Smooth muscle cell (in vitro differentiated cells): Measurements from ENCODE around the gene KYAT1. TPM values are rescaled to one million over a fixed set of nuclear protein-coding genes. Genes with fewer than 3 reads are reported as not detected.

Experiments
- DNase-seq: peaks from one replicate; lab custom pipeline; 2025; ENCODE audit not compliant: unreplicated experiment; lab: John Stamatoyannopoulos, UW
- H2AFZ ChIP-seq: fragments of 200-600 bp; sonication (generic); 2 replicates; pipeline ENCODE4 v1.6.0; 2016; ENCODE audit warnings: antibody characterized with exemption, low read depth, mild to moderate bottlenecking
- H3F3A ChIP-seq: fragments of 200-600 bp; sonication (generic); 2 replicates; pipeline ENCODE4 v1.6.0; 2017; ENCODE audit warnings: antibody characterized with exemption, low read depth
- H3K27ac ChIP-seq: fragments of 200-600 bp; sonication (generic); 2 replicates; pipeline ENCODE4 v1.5.1; 2016; ENCODE audit warnings: low read depth, mild to moderate bottlenecking
- H3K27me3 ChIP-seq: fragments of 200-600 bp; sonication (generic); 2 replicates; pipeline ENCODE4 v1.6.1; 2016; ENCODE audit warnings: low read depth, mild to moderate bottlenecking
- H3K36me3 ChIP-seq: fragments of 200-600 bp; sonication (generic); 2 replicates; pipeline ENCODE4 v1.5.1; 2016; ENCODE audit warnings: low read depth
- H3K4me1 ChIP-seq: fragments of 200-600 bp; sonication (generic); 2 replicates; pipeline ENCODE4 v1.5.1; 2016; ENCODE audit warnings: low read depth
- H3K4me2 ChIP-seq: fragments of 200-600 bp; sonication (generic); 2 replicates; pipeline ENCODE4 v1.6.0; 2016; ENCODE audit warnings: mild to moderate bottlenecking
- H3K4me3 ChIP-seq: fragments of 200-600 bp; sonication (generic); 2 replicates; pipeline ENCODE4 v1.5.1; 2016; ENCODE audit warnings: mild to moderate bottlenecking
- H3K79me2 ChIP-seq: fragments of 200-600 bp; sonication (generic); 2 replicates; pipeline ENCODE4 v1.6.0; 2016; ENCODE audit warnings: low read depth, mild to moderate bottlenecking
- H3K9ac ChIP-seq: fragments of 200-600 bp; sonication (generic); 2 replicates; pipeline ENCODE4 v1.6.0; 2016; ENCODE audit warnings: low read depth
- H3K9me3 ChIP-seq: fragments of 200-600 bp; sonication (generic); replicated peaks from 2 replicates; pipeline ENCODE4 v1.5.1; 2016; ENCODE audit warnings: low read depth
- H4K20me1 ChIP-seq: fragments of 200-600 bp; sonication (generic); 2 replicates; pipeline ENCODE4 v1.6.0; 2016; ENCODE audit warnings: low read depth
- WGBS: methylation state at CpG from one replicate; pipeline ENCODE4 v1.1.7; 2016; ENCODE audit warnings: low lambda C conversion rate; 5-methylcytosine and 5-hydroxymethylcytosine counted together
- polyA plus RNA-seq: library from polyadenylated mRNA; unstranded; fragments of >200 nt; fragmentation: Nextera tagmentation; extraction: Ambion mirVana; gene quantifications from 2 replicates; pipeline ENCODE4 v1.2.1, GENCODE V29; 2016
- total RNA-seq: library from RNA; depleted of rRNA; stranded (reverse); fragments of >200 nt; gene quantifications from 2 replicates; pipeline ENCODE4 v1.2.3, GENCODE V29; 2014
- TF ChIP-seq, protein P1 (sequence below): fragments of 200-600 bp; sonication (generic); IDR thresholded peaks from 2 replicates; pipeline ENCODE4 v1.5.1; 2017; ENCODE audit warnings: borderline replicate concordance, mild to moderate bottlenecking, antibody characterized with exemption; ENCODE audit not compliant: insufficient read depth, poor library complexity, severe bottlenecking

The KYAT1 gene
- total and polyA plus RNA-seq, 2 experiments from 2014 or later = 3.1 to 7.7 TPM

DNA sequence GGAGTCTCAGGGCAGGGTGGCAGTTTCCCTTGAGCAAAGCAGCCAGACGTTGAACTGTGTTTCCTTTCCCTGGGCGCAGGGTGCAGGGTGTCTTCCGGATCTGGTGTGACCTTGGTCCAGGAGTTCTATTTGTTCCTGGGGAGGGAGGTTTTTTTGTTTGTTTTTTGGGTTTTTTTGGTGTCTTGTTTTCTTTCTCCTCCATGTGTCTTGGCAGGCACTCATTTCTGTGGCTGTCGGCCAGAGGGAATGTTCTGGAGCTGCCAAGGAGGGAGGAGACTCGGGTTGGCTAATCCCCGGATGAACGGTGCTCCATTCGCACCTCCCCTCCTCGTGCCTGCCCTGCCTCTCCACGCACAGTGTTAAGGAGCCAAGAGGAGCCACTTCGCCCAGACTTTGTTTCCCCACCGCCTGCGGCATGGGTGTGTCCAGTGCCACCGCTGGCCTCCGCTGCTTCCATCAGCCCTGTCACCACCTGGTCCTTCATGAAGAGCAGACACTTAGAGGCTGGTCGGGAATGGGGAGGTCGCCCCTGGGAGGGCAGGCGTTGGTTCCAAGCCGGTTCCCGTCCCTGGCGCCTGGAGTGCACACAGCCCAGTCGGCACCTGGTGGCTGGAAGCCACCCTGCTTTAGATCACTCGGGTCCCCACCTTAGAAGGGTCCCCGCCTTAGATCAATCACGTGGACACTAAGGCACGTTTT, 35.5 kb upstream of the KYAT1 start:
- no peak overlapping the region for H3K9ac ChIP-seq
- DNase-seq = no peak

DNA sequence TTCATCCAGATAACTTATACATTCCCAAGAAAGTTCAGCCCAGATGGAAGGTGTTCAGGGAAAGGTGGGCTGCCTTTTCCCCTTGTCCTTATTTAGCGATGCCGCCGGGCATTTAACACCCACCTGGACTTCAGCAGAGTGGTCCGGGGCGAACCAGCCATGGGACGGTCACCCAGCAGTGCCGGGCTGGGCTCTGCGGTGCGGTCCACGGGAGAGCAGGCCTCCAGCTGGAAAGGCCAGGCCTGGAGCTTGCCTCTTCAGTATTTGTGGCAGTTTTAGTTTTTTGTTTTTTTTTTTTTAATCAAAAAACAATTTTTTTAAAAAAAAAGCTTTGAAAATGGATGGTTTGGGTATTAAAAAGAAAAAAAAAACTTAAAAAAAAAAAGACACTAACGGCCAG, 35.0 kb upstream of the KYAT1 start:
- Histone ChIP-seq H3K4me2 (no peak overlapping the region), H3K27me3 (no peaks in the 10 kb centered on the region), H3K79me2 (peaks cover 32% of the 10 kb centered on the region), H3K4me1 (peaks cover 22% of the 10 kb centered on the region), H3K27ac (peak overlapping the region; percentile 19), H3K9ac (no peak overlapping the region), H3K4me3 (no peak overlapping the region), H3K9me3 (no peaks in the 10 kb centered on the region), H4K20me1 (peaks cover 14% of the 10 kb centered on the region), H2AFZ (no peak overlapping the region), H3K36me3 (no peaks in the 10 kb centered on the region), H3F3A (peaks cover 4% of the 10 kb centered on the region)
- no peak for DNase-seq
- 97% methylated on average over 11 of the region's 11 CpGs for WGBS
- TF ChIP-seq, protein P1, sequence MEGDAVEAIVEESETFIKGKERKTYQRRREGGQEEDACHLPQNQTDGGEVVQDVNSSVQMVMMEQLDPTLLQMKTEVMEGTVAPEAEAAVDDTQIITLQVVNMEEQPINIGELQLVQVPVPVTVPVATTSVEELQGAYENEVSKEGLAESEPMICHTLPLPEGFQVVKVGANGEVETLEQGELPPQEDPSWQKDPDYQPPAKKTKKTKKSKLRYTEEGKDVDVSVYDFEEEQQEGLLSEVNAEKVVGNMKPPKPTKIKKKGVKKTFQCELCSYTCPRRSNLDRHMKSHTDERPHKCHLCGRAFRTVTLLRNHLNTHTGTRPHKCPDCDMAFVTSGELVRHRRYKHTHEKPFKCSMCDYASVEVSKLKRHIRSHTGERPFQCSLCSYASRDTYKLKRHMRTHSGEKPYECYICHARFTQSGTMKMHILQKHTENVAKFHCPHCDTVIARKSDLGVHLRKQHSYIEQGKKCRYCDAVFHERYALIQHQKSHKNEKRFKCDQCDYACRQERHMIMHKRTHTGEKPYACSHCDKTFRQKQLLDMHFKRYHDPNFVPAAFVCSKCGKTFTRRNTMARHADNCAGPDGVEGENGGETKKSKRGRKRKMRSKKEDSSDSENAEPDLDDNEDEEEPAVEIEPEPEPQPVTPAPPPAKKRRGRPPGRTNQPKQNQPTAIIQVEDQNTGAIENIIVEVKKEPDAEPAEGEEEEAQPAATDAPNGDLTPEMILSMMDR = no peak

More for the DNA sequence above, 35.5 kb upstream of the KYAT1 start:
- Histone ChIP-seq H3K4me3 (no peak overlapping the region), H3K4me2 (no peak overlapping the region), H3K9me3 (no peaks in the 10 kb centered on the region), H3K27ac (peak overlapping the region; percentile 19), H3K27me3 (no peaks in the 10 kb centered on the region), H3F3A (no peaks in the 10 kb centered on the region), H3K4me1 (peaks cover 18% of the 10 kb centered on the region), H3K79me2 (peaks cover 28% of the 10 kb centered on the region), H4K20me1 (peaks cover 14% of the 10 kb centered on the region), H2AFZ (no peak overlapping the region), H3K36me3 (no peaks in the 10 kb centered on the region)
- TF ChIP-seq, protein P1 = no peak
- WGBS = 85% methylated on average over 26 of the region's 26 CpGs

DNA sequence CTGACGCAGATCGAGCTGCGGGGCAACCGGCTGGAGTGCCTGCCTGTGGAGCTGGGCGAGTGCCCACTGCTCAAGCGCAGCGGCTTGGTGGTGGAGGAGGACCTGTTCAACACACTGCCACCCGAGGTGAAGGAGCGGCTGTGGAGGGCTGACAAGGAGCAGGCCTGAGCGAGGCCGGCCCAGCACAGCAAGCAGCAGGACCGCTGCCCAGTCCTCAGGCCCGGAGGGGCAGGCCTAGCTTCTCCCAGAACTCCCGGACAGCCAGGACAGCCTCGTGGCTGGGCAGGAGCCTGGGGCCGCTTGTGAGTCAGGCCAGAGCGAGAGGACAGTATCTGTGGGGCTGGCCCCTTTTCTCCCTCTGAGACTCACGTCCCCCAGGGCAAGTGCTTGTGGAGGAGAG, 34.5 kb upstream of the KYAT1 start:
- no peaks in the 10 kb centered on the region for H3K9me3 ChIP-seq
- H4K20me1 ChIP-seq = peaks cover 15% of the 10 kb centered on the region
- no peak overlapping the region for H3K4me2 ChIP-seq
- H3K4me1 ChIP-seq = peaks cover 20% of the 10 kb centered on the region
- H3K27me3 ChIP-seq = no peaks in the 10 kb centered on the region
- peaks cover 4% of the 10 kb centered on the region for H3F3A ChIP-seq
- peaks cover 32% of the 10 kb centered on the region for H3K79me2 ChIP-seq
- no peak overlapping the region for H2AFZ ChIP-seq
- H3K36me3 ChIP-seq = no peaks in the 10 kb centered on the region
- H3K27ac ChIP-seq = peak overlapping the region; percentile 19
- TF ChIP-seq, protein P1 = no peak
- H3K9ac ChIP-seq = no peak overlapping the region
- H3K4me3 ChIP-seq = no peak overlapping the region
- no peak for DNase-seq
- 84% methylated on average over 18 of the region's 18 CpGs for WGBS
